MCF 10A (cell line): ENCODE measurements around the gene ATG9B. TPM values are rescaled to one million over a fixed set of nuclear protein-coding genes. Genes with fewer than 3 reads are reported as not detected.

ENCODE experiments used
- BruUV-seq: library from RNA; stranded (reverse); fragments of 400-500 nt; replicated peaks from 2 replicates; lab custom pipeline; 2021; lab: Mats Ljungman, UMichigan
- CTCF ChIA-PET: fragments of 300-600 bp; sonication (Branson Sonifier 250); formaldehyde crosslinking; extraction: SDS; loops from one replicate; lab custom pipeline; 2021; ENCODE audit warnings: antibody characterized with exemption, inconsistent platforms; lab: Yijun Ruan, JAX
- POLR2A ChIA-PET: fragments of 300-600, 350-650 bp; sonication (Branson Sonifier 250); formaldehyde crosslinking; extraction: SDS; loops from one replicate; lab custom pipeline; 2020; ENCODE audit warnings: antibody characterized with exemption, inconsistent platforms; lab: Yijun Ruan, JAX
- DNase-seq: peaks from one replicate; pipeline ENCODE4 v3.0.0-alpha.2; 2018; ENCODE audit not compliant: unreplicated experiment
- H3K27ac Mint-ChIP-seq: one replicate; pipeline ENCODE4 v1.8.0; 2022; ENCODE audit warnings: mild to moderate bottlenecking, low read depth, mixed read lengths; ENCODE audit not compliant: unreplicated experiment
- H3K27me3 Mint-ChIP-seq: one replicate; pipeline ENCODE4 v1.8.0; 2022; ENCODE audit warnings: mixed read lengths; ENCODE audit not compliant: insufficient read depth, unreplicated experiment
- H3K36me3 Mint-ChIP-seq: one replicate; pipeline ENCODE4 v1.8.0; 2022; ENCODE audit warnings: mild to moderate bottlenecking, moderate library complexity, mixed read lengths; ENCODE audit not compliant: insufficient read depth, unreplicated experiment
- H3K4me1 Mint-ChIP-seq: one replicate; pipeline ENCODE4 v1.8.0; 2022; ENCODE audit warnings: mixed read lengths; ENCODE audit not compliant: insufficient read depth, unreplicated experiment
- H3K4me3 Mint-ChIP-seq: one replicate; pipeline ENCODE4 v1.8.0; 2022; ENCODE audit warnings: mild to moderate bottlenecking, moderate library complexity, mixed read lengths; ENCODE audit not compliant: unreplicated experiment
- H3K9me3 Mint-ChIP-seq: one replicate; pipeline ENCODE4 v1.8.0; 2022; ENCODE audit warnings: mixed read lengths; ENCODE audit not compliant: unreplicated experiment
- CTCF ChIP-seq: fragments of 200-600 bp; IDR thresholded peaks from one replicate; pipeline ENCODE4 v1.8.0; 2022; ENCODE audit warnings: antibody characterized with exemption, mild to moderate bottlenecking; ENCODE audit not compliant: unreplicated experiment
- intact Hi-C: fragments of 100-400 bp; cut with micrococcal nuclease; formaldehyde crosslinking; loops from 2 replicates; pipeline ENCODE4 v1.14.1; 2022
- total RNA-seq: library from RNA; stranded (reverse); gene quantifications from 2 replicates; pipeline ENCODE4 v1.2.3, GENCODE V29; 2022

ATG9B gene
- total RNA-seq, 1 experiment from 2014 or later, result 0.12 TPM

- peaks cover 11% of the 10 kb centered on the region for H3K27me3 Mint-ChIP-seq
- POLR2A ChIA-PET, result no interaction called here
- CTCF ChIA-PET, result interaction anchor here (0.6 to 2.9 kb wide), 4 partner anchors 32 to 125 kb away, joined by 3 to 11 read pairs (median 4); no protein-coding TSS in a partner anchor
- no peak for TF ChIP-seq CTCF
- BruUV-seq, result no TSS peak
- no peak overlapping the region for H3K27ac Mint-ChIP-seq
- no peak overlapping the region for H3K4me3 Mint-ChIP-seq
- no peak for DNase-seq
- intact Hi-C loops, result no loop called here
- peaks cover 17% of the 10 kb centered on the region for H3K4me1 Mint-ChIP-seq
- H3K9me3 Mint-ChIP-seq, result no peaks in the 10 kb centered on the region
- H3K36me3 Mint-ChIP-seq, result no peaks in the 10 kb centered on the region
These were observed 1.1 kb downstream of the ATG9B start for GRCh38 chr7:151023232-151023631.

GRCh38 chr7:151020231-151020630 is 4.1 kb downstream of the ATG9B start:
- Mint-ChIP-seq H3K4me1 (peaks cover 5% of the 10 kb centered on the region), H3K9me3 (no peaks in the 10 kb centered on the region), H3K4me3 (no peak overlapping the region), H3K36me3 (no peaks in the 10 kb centered on the region), H3K27ac (no peak overlapping the region), H3K27me3 (peaks cover 23% of the 10 kb centered on the region)
- POLR2A ChIA-PET, result no interaction called here
- CTCF ChIA-PET, result interaction anchor here (0.6 to 3.7 kb wide), 2 partner anchors 122 to 1888 kb away, joined by 3 to 16 read pairs; no protein-coding TSS in a partner anchor
- no peak for DNase-seq
- no peak for TF ChIP-seq CTCF
- intact Hi-C loops, result no loop called here
- no TSS peak for BruUV-seq

GRCh38 chr7:151019130-151019447 is 5.2 kb downstream of the ATG9B start:
- Mint-ChIP-seq H3K36me3 (no peaks in the 10 kb centered on the region), H3K4me1 (peaks cover 10% of the 10 kb centered on the region), H3K27me3 (peaks cover 23% of the 10 kb centered on the region), H3K27ac (no peak overlapping the region), H3K9me3 (no peaks in the 10 kb centered on the region), H3K4me3 (no peak overlapping the region)
- DNase-seq, result no peak
- TF ChIP-seq CTCF, result no peak
- POLR2A ChIA-PET, result interaction anchor here (1.2 kb wide), 1 partner anchor 9 kb away, joined by 3 read pairs; the partner anchor contains the start of gene ABCB8
- BruUV-seq, result no TSS peak
- intact Hi-C loops, result loop anchor here (5.0 kb wide), 1 partner anchor 52 kb away; no protein-coding TSS in a partner anchor
- CTCF ChIA-PET, result interaction anchor here (0.6 to 3.7 kb wide), 9 partner anchors 8 to 195 kb away, joined by 3 to 16 read pairs (median 6); partner anchors contain the start of gene ABCB8

- no peaks in the 10 kb centered on the region for H3K9me3 Mint-ChIP-seq
- intact Hi-C loops, result loop anchor here (5.0 kb wide), 1 partner anchor 51 kb away; no protein-coding TSS in a partner anchor
- DNase-seq, result no peak
- no peaks in the 10 kb centered on the region for H3K36me3 Mint-ChIP-seq
- ChIA-PET POLR2A (interaction anchor here (1.2 kb wide), 1 partner anchor 10 kb away, joined by 3 read pairs; the partner anchor contains the start of gene ABCB8), CTCF (interaction anchor here (0.6 to 3.7 kb wide), 15 partner anchors 8 to 648 kb away, joined by 3 to 16 read pairs (median 4); partner anchors contain the start of gene ABCB8)
- no TSS peak for BruUV-seq
- peaks cover 10% of the 10 kb centered on the region for H3K4me1 Mint-ChIP-seq
- no peak overlapping the region for H3K27ac Mint-ChIP-seq
- TF ChIP-seq CTCF, result no peak
- H3K27me3 Mint-ChIP-seq, result peaks cover 23% of the 10 kb centered on the region
- H3K4me3 Mint-ChIP-seq, result peak overlapping the region; percentile 15
These were observed 5.7 kb downstream of the ATG9B start for GRCh38 chr7:151018421-151019129.
